Testis (tissue), 2 donors: ENCODE measurements around the gene ULK4.

ENCODE experiments used
- CTCF ChIP-seq, 3 experiments: fragments of 450-650 bp in 2 of 3; fragments of 200-600 bp in 1 of 3; sonication (generic) in 1 of 3; IDR thresholded peaks; one replicate each; pipeline ENCODE4 v1.5.1; 2016 to 2019; ENCODE audit warnings: antibody characterized with exemption in 3 of 3, mild to moderate bottlenecking in 2 of 3, moderate library complexity in 1 of 3
- POLR2A ChIP-seq: fragments of 450-650 bp; IDR thresholded peaks from one replicate; pipeline ENCODE4 v1.6.1; 2017; ENCODE audit warnings: antibody characterized with exemption, mild to moderate bottlenecking, moderate library complexity

- TF ChIP-seq POLR2A (no peak), CTCF (IDR thresholded peaks at IDR 0.05) (no peak)
Measured at GRCh38 chr3:41411065-41411464, 550.8 kb downstream of the ULK4 start.
